DMS53 (cell line): ENCODE data around the gene SLC9A4.

Experiments
- DNase-seq: peaks from one replicate; lab custom pipeline; 2025; lab: John Stamatoyannopoulos, UW

Gene SLC9A4

GRCh38 chr2:102473020-102473419, at the start of gene SLC9A4:
Gene SLC9A4 (plus strand): TSS chr2:102473226. CDS start chr2:102473760, 534 bp downstream.
- DNase-seq, result peak; percentile 80

GRCh38 chr2:102423368-102423767, 49.7 kb upstream of the SLC9A4 start:
- no peak for DNase-seq

DNA sequence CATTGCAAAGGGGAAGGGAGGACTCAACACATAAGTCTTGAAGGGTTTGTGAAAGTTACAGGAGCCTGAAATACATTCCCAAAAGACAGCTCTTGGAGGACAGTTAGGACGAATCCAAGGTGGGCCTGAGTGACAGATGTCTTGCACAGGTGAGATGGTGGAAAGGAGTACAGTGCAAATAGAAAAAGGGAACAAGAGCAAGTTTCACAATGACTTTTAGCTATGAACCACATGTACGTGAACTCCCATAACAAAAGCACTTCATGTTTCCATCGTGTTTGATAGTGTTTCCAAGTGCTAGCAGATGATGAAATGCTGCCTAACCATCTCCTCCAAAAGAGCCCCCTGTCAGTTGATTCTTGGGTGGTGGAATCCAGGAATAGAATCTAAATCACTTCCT, 48.3 kb upstream of the SLC9A4 start:
- DNase-seq, result no peak

- no peak for DNase-seq
Measured at GRCh38 chr2:102425441-102426132, 47.4 kb upstream of the SLC9A4 start.

DNA sequence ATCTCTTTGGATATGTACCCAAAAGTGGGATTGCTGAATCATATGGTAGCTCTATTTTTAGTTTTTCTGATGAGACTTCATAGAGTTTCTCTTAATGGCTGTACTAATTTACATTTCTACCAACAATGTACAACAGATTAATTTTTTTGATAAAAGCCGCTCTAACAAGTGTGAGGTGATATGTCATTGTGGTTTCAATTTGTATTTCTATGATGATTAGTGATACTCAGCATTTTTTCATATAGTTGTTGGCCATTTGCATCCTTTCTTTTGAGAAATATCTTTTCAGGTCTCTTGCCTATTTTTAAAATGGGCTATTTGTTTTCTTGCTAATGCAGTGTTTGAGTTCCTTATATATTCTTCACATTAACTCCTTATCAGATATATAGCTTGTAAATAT, 45.8 kb upstream of the SLC9A4 start:
- no peak for DNase-seq

GRCh38 chr2:102428573-102428972, 44.5 kb upstream of the SLC9A4 start:
- no peak for DNase-seq

GRCh38 chr2:102432386-102432785, 40.6 kb upstream of the SLC9A4 start:
- DNase-seq, result no peak

DNA sequence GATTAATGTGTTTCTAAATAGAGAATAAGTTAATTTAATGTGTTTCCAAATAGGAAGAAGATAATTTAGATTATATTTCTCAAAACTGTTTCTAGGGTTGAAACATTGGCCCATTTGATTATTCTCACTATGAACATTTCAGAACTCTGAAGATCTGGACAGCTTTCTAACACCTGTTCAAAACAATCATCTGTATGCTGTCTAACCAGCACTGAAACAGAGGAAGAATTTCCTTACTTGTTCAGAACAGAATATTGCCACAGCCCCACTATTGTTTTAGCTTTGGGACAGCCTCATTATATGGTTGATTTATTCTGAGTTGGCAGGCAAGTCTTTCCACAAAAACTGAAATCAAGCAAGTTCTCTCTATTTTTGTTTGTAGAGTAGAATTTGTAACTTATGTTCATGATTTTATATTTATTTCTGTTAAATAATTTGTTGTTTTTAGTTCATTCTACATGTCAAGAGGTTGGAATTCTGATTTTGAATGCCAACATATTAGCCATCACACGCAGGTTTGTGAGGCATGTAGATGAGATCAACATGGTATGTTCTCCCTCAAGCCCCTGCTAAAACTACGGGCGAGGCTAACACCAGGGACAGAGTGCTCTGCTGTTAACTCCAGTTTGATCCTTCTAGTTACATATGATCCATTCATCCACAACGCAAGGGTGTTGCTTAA, 38.9 kb upstream of the SLC9A4 start:
- DNase-seq, result no peak

- DNase-seq, result no peak
Measured at GRCh38 chr2:102434655-102435381, 38.2 kb upstream of the SLC9A4 start.

DNA sequence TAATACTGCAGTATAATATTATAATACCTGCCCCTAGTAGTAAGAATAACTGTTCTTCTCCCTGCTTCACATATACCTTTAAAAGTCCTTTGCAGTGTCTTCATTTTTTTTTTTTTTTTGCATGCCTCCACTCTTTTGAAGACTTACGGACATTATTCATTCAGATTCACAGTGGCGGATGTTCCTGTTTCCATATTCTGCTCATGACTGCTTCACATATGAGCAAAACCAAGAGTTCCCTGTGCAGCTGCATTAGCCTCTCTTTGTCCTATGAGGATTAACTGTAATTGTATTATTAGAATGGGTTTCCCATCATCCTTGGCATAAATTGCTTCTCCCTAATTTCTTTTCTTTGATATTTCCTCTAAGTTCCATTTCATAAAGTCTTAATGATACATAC, 37.3 kb upstream of the SLC9A4 start:
- no peak for DNase-seq

GRCh38 chr2:102436323-102436722, 36.7 kb upstream of the SLC9A4 start:
- DNase-seq, result no peak

DNA sequence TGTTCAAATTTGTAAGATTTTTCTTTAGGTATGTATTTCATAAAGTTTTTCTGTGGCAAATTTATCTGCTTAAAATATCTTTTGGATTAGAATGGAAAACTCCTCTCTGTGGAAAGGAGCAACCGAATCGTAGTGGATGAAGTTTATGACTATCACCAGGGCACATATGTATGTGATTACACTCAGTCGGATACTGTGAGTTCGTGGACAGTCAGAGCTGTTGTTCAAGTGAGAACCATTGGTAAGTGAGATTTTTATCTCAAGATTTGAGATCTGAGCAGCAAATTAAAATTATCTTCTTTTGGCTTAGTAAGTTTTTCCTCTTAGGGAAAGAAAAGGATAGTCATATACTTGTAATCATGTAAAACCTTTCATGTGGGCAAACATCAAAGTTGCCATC, 35.9 kb upstream of the SLC9A4 start:
- no peak for DNase-seq

- no peak for DNase-seq
Measured at GRCh38 chr2:102438111-102438510, 34.9 kb upstream of the SLC9A4 start.

- DNase-seq, result no peak
Measured at GRCh38 chr2:102438578-102438977, 34.4 kb upstream of the SLC9A4 start.

GRCh38 chr2:102439065-102439695, 33.8 kb upstream of the SLC9A4 start:
- peak; percentile 20 for DNase-seq

DNA sequence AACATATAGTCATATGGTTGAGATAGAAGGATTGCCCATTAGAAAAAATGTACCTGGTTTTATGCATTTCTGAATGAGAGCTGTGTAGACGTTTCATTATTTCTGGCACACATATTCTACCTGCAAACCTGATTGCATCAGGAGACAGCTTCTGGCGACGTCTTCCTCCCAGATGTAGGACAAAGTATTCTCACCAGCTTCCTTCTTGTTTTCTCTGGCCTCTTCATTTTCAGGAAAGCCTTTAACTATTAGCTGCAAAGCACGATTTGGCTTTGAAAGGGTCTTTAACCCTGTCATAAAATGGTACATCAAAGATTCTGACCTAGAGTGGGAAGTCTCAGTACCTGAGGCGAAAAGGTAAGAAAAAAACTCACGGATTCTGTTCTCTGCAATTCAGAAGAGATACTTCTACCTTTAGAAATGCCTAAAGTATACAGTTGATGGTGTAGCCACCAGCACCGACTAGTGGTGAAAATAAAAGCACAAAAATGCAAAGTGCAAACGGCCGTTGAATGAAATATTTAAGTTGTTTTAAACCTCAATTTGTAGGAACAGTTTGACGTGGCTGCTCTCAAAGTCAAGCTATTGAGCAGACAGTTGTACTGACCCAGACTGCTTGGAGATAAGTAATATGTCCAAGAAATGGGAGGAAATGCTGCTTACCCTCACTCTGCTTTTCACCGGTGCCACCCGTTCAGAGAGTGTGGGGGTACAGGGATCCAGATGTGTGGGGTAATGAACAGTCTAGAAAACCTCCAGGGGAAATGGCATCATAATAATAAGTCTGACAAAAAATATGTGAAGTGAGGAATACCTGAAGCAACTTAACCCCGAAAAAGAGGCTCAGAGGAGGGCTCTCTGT, 29.8 kb upstream of the SLC9A4 start:
- peak; percentile 74 for DNase-seq

GRCh38 chr2:102444233-102444632, 28.8 kb upstream of the SLC9A4 start:
- no peak for DNase-seq

GRCh38 chr2:102446936-102447335, 26.1 kb upstream of the SLC9A4 start:
- DNase-seq, result no peak

DNA sequence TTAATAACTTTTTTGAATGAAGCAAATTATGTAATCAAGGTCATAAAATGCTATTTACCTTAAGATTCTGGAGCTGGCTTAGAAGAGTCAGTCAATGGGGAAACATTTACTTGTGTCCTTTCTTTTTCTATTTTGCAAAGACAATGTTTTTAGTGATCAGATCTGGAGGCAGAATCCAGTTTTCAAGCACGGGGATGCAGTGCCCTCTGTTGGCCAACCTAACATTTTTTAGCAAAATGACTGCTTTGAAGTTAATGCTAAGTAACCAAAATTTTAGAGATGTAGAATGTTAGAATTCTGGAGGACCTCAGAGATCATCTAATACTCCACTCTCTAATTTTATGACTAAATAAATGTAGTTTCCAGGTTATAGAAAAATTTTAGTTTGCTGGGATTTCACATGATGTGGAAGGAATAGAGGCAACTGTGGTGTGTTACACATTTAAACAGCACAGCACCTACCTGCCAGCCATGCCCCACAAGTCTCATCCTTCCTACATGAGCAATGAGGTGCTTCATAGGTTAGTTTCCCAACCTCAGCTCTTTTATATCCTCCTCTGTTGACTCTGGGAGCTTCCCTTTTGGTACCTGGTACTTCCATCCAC, 23.6 kb upstream of the SLC9A4 start:
- peak; percentile 70 for DNase-seq

GRCh38 chr2:102451968-102452367, 21.1 kb upstream of the SLC9A4 start:
- DNase-seq, result no peak

DNA sequence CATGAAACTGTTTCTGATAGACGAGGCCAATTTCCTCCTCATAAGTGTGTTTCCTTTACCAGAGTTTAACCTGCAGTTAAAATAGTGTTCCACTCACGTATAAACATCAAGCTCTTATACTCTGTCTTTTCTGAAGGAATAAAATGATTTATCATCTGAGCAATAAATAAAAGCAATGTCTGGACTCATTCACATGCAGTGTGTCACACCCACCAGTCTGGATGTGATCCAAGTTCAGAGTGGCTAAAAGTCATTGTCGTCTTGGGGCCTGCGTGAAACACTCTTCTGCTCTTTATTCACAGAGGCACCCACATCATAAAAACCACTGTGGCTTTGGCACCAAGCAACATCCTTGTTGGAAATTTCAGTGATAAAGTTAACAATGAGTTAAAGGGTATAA, 19.5 kb upstream of the SLC9A4 start:
- DNase-seq, result no peak
